CD8-positive, alpha-beta memory T cell (primary cell): ENCODE results near the gene RCSD1. TPM values are rescaled to one million over a fixed set of nuclear protein-coding genes. Genes with fewer than 3 reads are reported as not detected.
A peak's percentile ranks its signal among the peaks of the same experiment; 100 is the strongest.

ENCODE experiments used
- CTCF ChIA-PET: fragments of 350-600 bp; sonication (Branson Sonifier 250); formaldehyde crosslinking; loops from one replicate; lab custom pipeline; 2021; ENCODE audit warnings: antibody characterized with exemption; lab: Charles Lee
- POLR2A ChIA-PET: fragments of 350-600 bp; sonication (Branson Sonifier 250); formaldehyde crosslinking; loops from one replicate; lab custom pipeline; 2021; ENCODE audit warnings: antibody characterized with exemption; lab: Charles Lee
- DNase-seq, 5 donors: peaks; one replicate each; pipeline versions ENCODE4 v3.0.0 to v3.0.0-alpha.2; 2020 to 2022; ENCODE audit warnings: mixed read lengths in 1 of 5
- H3K27ac ChIP-seq: one replicate; pipeline ENCODE4 v1.7.0; 2013; ENCODE audit warnings: low read depth, mild to moderate bottlenecking, low read length, moderate library complexity
- H3K27me3 ChIP-seq: 2 replicates; pipeline ENCODE4 v1.7.0; 2013; ENCODE audit warnings: low read length, mild to moderate bottlenecking; ENCODE audit not compliant: insufficient read depth, poor library complexity, severe bottlenecking
- H3K36me3 ChIP-seq: 2 replicates; pipeline ENCODE4 v1.7.0; 2013; ENCODE audit warnings: mild to moderate bottlenecking, low read length, moderate library complexity; ENCODE audit not compliant: insufficient read depth
- H3K4me1 ChIP-seq: 2 replicates; pipeline ENCODE4 v1.7.0; 2013; ENCODE audit warnings: mild to moderate bottlenecking, low read length, moderate library complexity; ENCODE audit not compliant: insufficient read depth
- H3K4me3 ChIP-seq: 2 replicates; pipeline ENCODE4 v1.7.0; 2013; ENCODE audit warnings: mild to moderate bottlenecking, low read length
- H3K9me3 ChIP-seq: 2 replicates; pipeline ENCODE4 v1.7.0; 2013; ENCODE audit warnings: mild to moderate bottlenecking, low read length
- H3K27ac Mint-ChIP-seq, 8 donors: one replicate each; pipeline ENCODE4 v1.8.0; 2020 to 2021; ENCODE audit warnings: mixed read lengths in 8 of 8, mild to moderate bottlenecking in 6 of 8, inconsistent platforms in 3 of 8, moderate library complexity in 3 of 8
- H3K27me3 Mint-ChIP-seq, 2 donors: one replicate each; pipeline ENCODE4 v1.8.0; 2020 to 2021; ENCODE audit warnings: mixed read lengths in 2 of 2, mild to moderate bottlenecking in 1 of 2, moderate library complexity in 1 of 2
- H3K36me3 Mint-ChIP-seq, 3 donors: one replicate each; pipeline ENCODE4 v1.8.0; 2020 to 2021; ENCODE audit warnings: mixed read lengths in 3 of 3, inconsistent platforms in 1 of 3, mild to moderate bottlenecking in 1 of 3
- H3K4me1 Mint-ChIP-seq, 3 donors: one replicate each; pipeline ENCODE4 v1.8.0; 2020 to 2021; ENCODE audit warnings: mixed read lengths in 3 of 3, inconsistent platforms in 1 of 3, mild to moderate bottlenecking in 1 of 3
- H3K4me3 Mint-ChIP-seq, 7 donors: one replicate each; pipeline ENCODE4 v1.8.0; 2020 to 2021; ENCODE audit warnings: mixed read lengths in 7 of 7, mild to moderate bottlenecking in 6 of 7, moderate library complexity in 4 of 7, inconsistent platforms in 2 of 7
- H3K9me3 Mint-ChIP-seq, 5 donors: one replicate each; pipeline ENCODE4 v1.8.0; 2020 to 2022; ENCODE audit warnings: mixed read lengths in 5 of 5, mild to moderate bottlenecking in 3 of 5, moderate library complexity in 2 of 5, inconsistent platforms in 1 of 5
- polyA plus RNA-seq: library from polyadenylated mRNA; unstranded; fragments of 300-500 nt; fragmentation: Illumina TruSeq; gene quantifications from one replicate; pipeline ENCODE4 v1.2.3, GENCODE V29; 2021
- total RNA-seq, 2 experiments: library from RNA; stranded (reverse); gene quantifications; one replicate each; pipeline ENCODE4 v1.2.3, GENCODE V29; 2021

The RCSD1 gene
- total and polyA plus RNA-seq, 3 experiments from 2014 or later, result 45.9 to 171 (median 47.9) TPM

DNA sequence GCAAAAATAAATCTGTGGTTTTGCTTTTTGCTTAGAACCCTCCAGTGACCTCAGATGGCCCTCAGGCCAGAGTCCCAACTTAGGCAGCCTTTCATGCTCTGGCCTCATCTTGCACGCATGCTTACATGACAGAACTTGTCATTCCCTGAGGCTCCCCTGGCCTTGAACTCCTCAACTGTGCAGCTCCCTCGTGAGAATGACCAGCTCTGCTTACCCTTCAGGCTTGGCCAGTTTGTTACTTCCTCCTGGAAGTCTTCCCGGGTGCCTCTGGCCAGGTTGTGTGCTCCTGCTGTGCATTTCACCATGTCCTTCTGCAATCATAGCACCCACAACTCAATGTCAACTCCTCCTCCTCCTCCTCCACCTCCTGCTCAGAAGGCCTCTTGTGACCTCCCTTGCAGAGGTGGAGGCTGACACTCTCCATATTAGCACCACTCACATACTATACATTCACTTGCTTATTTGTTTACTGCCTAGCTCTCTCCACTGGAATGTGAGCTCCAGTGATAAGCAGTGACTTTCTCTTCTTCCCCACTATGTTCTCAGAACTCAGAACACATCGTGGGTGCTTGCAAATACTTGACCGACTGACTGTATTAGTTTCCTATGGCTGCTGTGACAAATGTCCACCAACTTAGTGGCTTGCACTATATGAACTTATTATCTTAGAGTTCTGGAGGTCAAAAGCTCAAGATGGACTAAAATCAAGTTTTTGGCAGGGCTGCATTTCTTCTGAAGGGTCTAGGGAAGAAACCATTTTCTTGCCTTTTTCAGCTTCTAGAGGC is 41.9 kb downstream of the RCSD1 start:
- Mint-ChIP-seq H3K4me3 (peak overlapping the region in 1 of 7 donors; percentile 51), H3K27ac (peak overlapping the region; percentile 39 to 96 (median 86)), H3K4me1 (peaks cover 78 to 86% (median 78%) of the 10 kb centered on the region in 3 donors), H3K36me3 (peaks cover 0 to 88% (median 16%) of the 10 kb centered on the region in 3 donors), H3K9me3 (no peaks in the 10 kb centered on the region), H3K27me3 (no peaks in the 10 kb centered on the region)
- Histone ChIP-seq H3K36me3 (peaks cover 15% of the 10 kb centered on the region), H3K4me3 (no peak overlapping the region), H3K27ac (no peak overlapping the region), H3K4me1 (peaks cover 83% of the 10 kb centered on the region), H3K27me3 (no peaks in the 10 kb centered on the region), H3K9me3 (no peaks in the 10 kb centered on the region)
- POLR2A ChIA-PET, result no interaction called here
- DNase-seq, result no peak
- CTCF ChIA-PET, result interaction anchor here (0.6 to 1.4 kb wide), 3 partner anchors 16 to 104 kb away, joined by 3 to 6 read pairs (median 3); no protein-coding TSS in a partner anchor

GRCh38 chr1:167672831-167673230 is 42.8 kb downstream of the RCSD1 start:
- Histone ChIP-seq H3K9me3 (no peaks in the 10 kb centered on the region), H3K4me1 (peaks cover 85% of the 10 kb centered on the region), H3K27ac (no peak overlapping the region), H3K4me3 (no peak overlapping the region), H3K36me3 (peaks cover 15% of the 10 kb centered on the region), H3K27me3 (no peaks in the 10 kb centered on the region)
- Mint-ChIP-seq H3K27me3 (no peaks in the 10 kb centered on the region), H3K27ac (peak overlapping the region; percentile 31 to 96 (median 72)), H3K4me1 (peaks cover 68 to 85% (median 69%) of the 10 kb centered on the region in 3 donors), H3K36me3 (peaks cover 0 to 78% (median 16%) of the 10 kb centered on the region in 3 donors), H3K9me3 (no peaks in the 10 kb centered on the region), H3K4me3 (peak overlapping the region in 1 of 7 donors; percentile 1)
- DNase-seq, result no peak
- POLR2A ChIA-PET, result interaction anchor here (0.6 kb wide), 1 partner anchor 43 kb away, joined by 8 read pairs; no protein-coding TSS in a partner anchor
- CTCF ChIA-PET, result interaction anchor here (1.1 to 1.5 kb wide), 3 partner anchors 11 to 41 kb away, joined by 3 to 5 read pairs (median 3); no protein-coding TSS in a partner anchor

DNA sequence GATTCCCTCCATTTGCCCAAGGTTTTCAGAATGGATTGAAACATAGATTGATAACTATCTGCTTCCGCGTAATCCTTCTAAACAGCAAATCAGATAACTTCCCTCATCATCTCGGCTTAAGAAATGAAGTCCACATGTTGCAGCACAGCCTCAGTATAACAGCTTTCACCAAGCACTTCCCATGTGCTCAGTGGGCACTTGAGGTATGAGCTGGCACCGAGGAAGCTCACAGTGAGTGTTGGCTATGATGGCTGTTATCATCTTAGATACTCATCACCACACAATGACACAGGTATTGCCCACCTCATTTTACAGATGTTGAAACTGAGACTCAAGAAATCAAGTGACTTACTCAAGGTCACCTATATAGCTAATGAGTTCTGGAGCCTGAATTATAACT is 43.2 kb downstream of the RCSD1 start:
- Histone ChIP-seq H3K27ac (no peak overlapping the region), H3K36me3 (peaks cover 15% of the 10 kb centered on the region), H3K9me3 (no peaks in the 10 kb centered on the region), H3K4me3 (no peak overlapping the region), H3K27me3 (no peaks in the 10 kb centered on the region), H3K4me1 (peaks cover 82% of the 10 kb centered on the region)
- no peaks in the 10 kb centered on the region for H3K27me3 Mint-ChIP-seq
- H3K4me1 Mint-ChIP-seq, result peaks cover 64 to 83% (median 64%) of the 10 kb centered on the region in 3 donors
- no peaks in the 10 kb centered on the region for H3K9me3 Mint-ChIP-seq
- no peak overlapping the region for H3K4me3 Mint-ChIP-seq
- CTCF ChIA-PET, result interaction anchor here (1.1 to 1.5 kb wide), 2 partner anchors 12 to 14 kb away, joined by 3 to 5 read pairs; no protein-coding TSS in a partner anchor
- peak overlapping the region in 6 of 8 donors; percentile 39 to 91 (median 80) for H3K27ac Mint-ChIP-seq
- no peak for DNase-seq
- POLR2A ChIA-PET, result no interaction called here
- H3K36me3 Mint-ChIP-seq, result peaks cover 0 to 76% (median 16%) of the 10 kb centered on the region in 3 donors

DNA sequence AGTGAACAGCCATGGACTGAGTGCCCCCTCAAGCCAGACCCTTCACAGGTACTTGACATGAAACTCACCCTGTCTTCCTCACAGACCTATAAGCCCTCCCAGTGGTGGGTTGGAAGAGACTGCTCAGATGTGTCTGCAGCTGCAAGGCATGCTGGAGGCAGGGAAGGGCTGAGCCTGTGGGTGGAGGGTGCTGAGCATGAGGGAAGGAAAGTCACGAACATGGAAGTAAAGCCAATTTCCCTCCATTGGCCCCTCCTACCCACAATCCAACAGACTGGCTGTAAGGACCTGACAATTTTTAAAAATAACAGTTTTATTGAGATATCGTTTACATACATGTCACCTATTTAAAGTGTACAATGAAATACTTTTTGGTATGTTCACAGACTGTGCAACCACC is 44.1 kb downstream of the RCSD1 start:
- no peak overlapping the region for H3K4me3 Mint-ChIP-seq
- no peak overlapping the region for H3K27ac ChIP-seq
- H3K4me1 Mint-ChIP-seq, result peaks cover 55 to 75% (median 55%) of the 10 kb centered on the region in 3 donors
- no peaks in the 10 kb centered on the region for H3K27me3 ChIP-seq
- POLR2A ChIA-PET, result no interaction called here
- H3K27ac Mint-ChIP-seq, result peak overlapping the region in 7 of 8 donors; percentile 37 to 94 (median 77)
- no peaks in the 10 kb centered on the region for H3K27me3 Mint-ChIP-seq
- H3K36me3 Mint-ChIP-seq, result peaks cover 0 to 68% (median 16%) of the 10 kb centered on the region in 3 donors
- no peak overlapping the region for H3K4me3 ChIP-seq
- no peaks in the 10 kb centered on the region for H3K9me3 ChIP-seq
- no peak for DNase-seq
- CTCF ChIA-PET, result interaction anchor here (1.5 kb wide), 1 partner anchor 13 kb away, joined by 5 read pairs; no protein-coding TSS in a partner anchor
- peaks cover 15% of the 10 kb centered on the region for H3K36me3 ChIP-seq
- peaks cover 82% of the 10 kb centered on the region for H3K4me1 ChIP-seq
- no peaks in the 10 kb centered on the region for H3K9me3 Mint-ChIP-seq

DNA sequence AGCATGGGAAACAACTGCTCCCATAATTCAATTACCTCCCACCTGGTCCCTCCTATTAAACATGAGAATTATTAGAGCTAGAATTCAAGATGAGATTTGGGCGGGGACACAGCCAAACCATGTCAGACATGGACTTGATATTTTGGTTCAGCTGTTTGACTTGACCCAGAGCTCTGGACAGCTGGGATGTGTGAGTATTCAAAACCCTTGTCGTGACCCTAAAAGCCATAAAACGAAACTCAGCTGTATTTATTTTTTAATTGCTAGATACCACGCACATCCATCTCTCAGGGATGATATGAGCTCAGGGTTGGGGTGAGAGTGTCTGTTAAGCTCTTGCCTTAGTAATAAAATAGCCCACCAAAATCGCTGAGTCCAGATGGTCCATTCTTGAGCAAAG is 45.4 kb downstream of the RCSD1 start:
- no peaks in the 10 kb centered on the region for H3K27me3 ChIP-seq
- no peak for DNase-seq
- H3K4me3 ChIP-seq, result no peak overlapping the region
- Mint-ChIP-seq H3K9me3 (no peaks in the 10 kb centered on the region), H3K27ac (peak overlapping the region; percentile 15 to 94 (median 71)), H3K36me3 (peaks cover 0 to 58% (median 16%) of the 10 kb centered on the region in 3 donors), H3K4me1 (peaks cover 42 to 64% (median 43%) of the 10 kb centered on the region in 3 donors), H3K4me3 (no peak overlapping the region), H3K27me3 (no peaks in the 10 kb centered on the region)
- H3K9me3 ChIP-seq, result no peaks in the 10 kb centered on the region
- ChIA-PET POLR2A (no interaction called here), CTCF (interaction anchor here (1.1 to 1.7 kb wide), 3 partner anchors 12 to 127 kb away, joined by 3 to 9 read pairs (median 3); no protein-coding TSS in a partner anchor)
- H3K27ac ChIP-seq, result no peak overlapping the region
- peaks cover 73% of the 10 kb centered on the region for H3K4me1 ChIP-seq
- peaks cover 20% of the 10 kb centered on the region for H3K36me3 ChIP-seq

DNA sequence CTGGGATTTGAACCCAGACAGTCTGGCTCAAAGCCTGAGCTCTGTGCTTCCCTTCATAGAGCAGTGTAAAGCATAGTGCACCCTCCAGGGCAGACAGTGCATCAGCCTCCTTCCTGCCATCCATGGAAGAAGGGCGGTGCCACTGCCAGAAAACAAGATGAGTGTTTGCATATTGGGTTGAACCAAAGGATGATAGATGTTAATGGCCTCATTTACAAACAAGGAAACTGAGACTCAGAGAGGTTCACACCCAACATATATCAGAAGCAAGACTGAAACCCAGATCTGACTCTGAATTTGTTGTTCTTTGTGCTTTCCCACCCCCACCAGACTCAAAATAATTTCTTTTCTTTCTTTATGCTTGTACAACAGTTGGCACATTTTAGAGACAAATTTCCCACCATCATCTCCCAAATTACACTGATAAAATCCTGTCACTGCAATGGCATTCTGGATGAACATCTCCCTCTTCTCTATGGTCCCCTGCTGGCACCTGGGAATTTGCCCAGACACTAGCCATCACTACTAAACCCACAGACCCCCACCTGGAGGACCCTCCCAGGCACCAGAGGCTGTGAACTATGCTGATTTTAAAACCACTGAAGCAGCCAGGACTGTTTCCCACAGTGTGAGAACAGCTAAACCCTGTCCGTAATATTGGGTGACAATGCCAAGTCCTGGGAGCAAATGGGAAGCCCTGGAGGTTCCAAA is 46.3 kb downstream of the RCSD1 start:
- no peaks in the 10 kb centered on the region for H3K9me3 Mint-ChIP-seq
- H3K27ac ChIP-seq, result no peak overlapping the region
- H3K4me1 Mint-ChIP-seq, result peaks cover 33 to 59% (median 33%) of the 10 kb centered on the region in 3 donors
- H3K27ac Mint-ChIP-seq, result peak overlapping the region in 7 of 8 donors; percentile 41 to 96 (median 78)
- CTCF ChIA-PET, result interaction anchor here (1.1 to 1.7 kb wide), 3 partner anchors 12 to 126 kb away, joined by 3 to 9 read pairs (median 3); no protein-coding TSS in a partner anchor
- H3K36me3 ChIP-seq, result peaks cover 29% of the 10 kb centered on the region
- no peaks in the 10 kb centered on the region for H3K9me3 ChIP-seq
- DNase-seq, result no peak
- no peaks in the 10 kb centered on the region for H3K27me3 Mint-ChIP-seq
- peaks cover 0 to 48% (median 12%) of the 10 kb centered on the region in 3 donors for H3K36me3 Mint-ChIP-seq
- peaks cover 65% of the 10 kb centered on the region for H3K4me1 ChIP-seq
- POLR2A ChIA-PET, result no interaction called here
- peak overlapping the region in 2 of 7 donors; percentile 8 to 71 for H3K4me3 Mint-ChIP-seq
- H3K4me3 ChIP-seq, result no peak overlapping the region
- no peaks in the 10 kb centered on the region for H3K27me3 ChIP-seq

GRCh38 chr1:167676916-167677848 is 47.1 kb downstream of the RCSD1 start:
- DNase-seq, result no peak
- no peak overlapping the region for H3K27ac ChIP-seq
- CTCF ChIA-PET, result interaction anchor here (2.1 kb wide), 1 partner anchor 11 kb away, joined by 10 read pairs; no protein-coding TSS in a partner anchor
- POLR2A ChIA-PET, result no interaction called here
- peaks cover 37% of the 10 kb centered on the region for H3K36me3 ChIP-seq
- no peaks in the 10 kb centered on the region for H3K27me3 ChIP-seq
- H3K27ac Mint-ChIP-seq, result peak overlapping the region in 5 of 8 donors; percentile 40 to 66 (median 45)
- H3K4me3 Mint-ChIP-seq, result peak overlapping the region in 1 of 7 donors; percentile 51
- no peaks in the 10 kb centered on the region for H3K27me3 Mint-ChIP-seq
- no peaks in the 10 kb centered on the region for H3K9me3 Mint-ChIP-seq
- no peaks in the 10 kb centered on the region for H3K9me3 ChIP-seq
- H3K36me3 Mint-ChIP-seq, result peaks cover 0 to 40% (median 7%) of the 10 kb centered on the region in 3 donors
- no peak overlapping the region for H3K4me3 ChIP-seq
- peaks cover 30 to 54% (median 30%) of the 10 kb centered on the region in 3 donors for H3K4me1 Mint-ChIP-seq
- peaks cover 56% of the 10 kb centered on the region for H3K4me1 ChIP-seq
